Measurements from ENCODE around the gene ARMH1.

ARMH1 gene

GRCh38 chr1:44670751-44671640 lies 3.5 kb upstream of the ARMH1 start:
- no peak for DNase-seq (ENCODE audit: low read depth in 3 of 3)

GRCh38 chr1:44672254-44672955 lies 2.1 kb upstream of the ARMH1 start:
- no peak for DNase-seq (ENCODE audit: low read depth in 3 of 3)

- DNase-seq (ENCODE audit: low read depth in 3 of 3), result no peak
Observed at GRCh38 chr1:44672961-44673674, 1.4 kb upstream of the ARMH1 start.

GRCh38 chr1:44673675-44674112 lies 820 bp upstream of the ARMH1 start:
- no peak for DNase-seq (ENCODE audit: low read depth in 3 of 3)

GRCh38 chr1:44675186-44675585 lies 672 bp downstream of the ARMH1 start:
- DNase-seq (ENCODE audit: low read depth in 3 of 3), result no peak

- no peak for DNase-seq (ENCODE audit: low read depth in 3 of 3)
Observed at GRCh38 chr1:44676484-44677200, 2.1 kb downstream of the ARMH1 start.

- no peak for DNase-seq (ENCODE audit: low read depth in 3 of 3)
Observed at GRCh38 chr1:44677201-44677766, 2.8 kb downstream of the ARMH1 start.

GRCh38 chr1:44678120-44678519 lies 3.6 kb downstream of the ARMH1 start:
- DNase-seq (ENCODE audit: low read depth in 3 of 3), result no peak

GRCh38 chr1:44678626-44679025 lies 4.1 kb downstream of the ARMH1 start:
- no peak for DNase-seq (ENCODE audit: low read depth in 3 of 3)

- DNase-seq (ENCODE audit: low read depth in 3 of 3), result no peak
Observed at GRCh38 chr1:44679468-44679867, 5.0 kb downstream of the ARMH1 start.

- no peak for DNase-seq (ENCODE audit: low read depth in 3 of 3)
Observed at GRCh38 chr1:44681905-44682882, 7.7 kb downstream of the ARMH1 start.

- DNase-seq (ENCODE audit: low read depth in 3 of 3), result no peak
Observed at GRCh38 chr1:44682883-44683265, 8.4 kb downstream of the ARMH1 start.

GRCh38 chr1:44684525-44684924 lies 10.0 kb downstream of the ARMH1 start:
- no peak for DNase-seq (ENCODE audit: low read depth in 3 of 3)

GRCh38 chr1:44685218-44685617 lies 10.7 kb downstream of the ARMH1 start:
- no peak for DNase-seq (ENCODE audit: low read depth in 3 of 3)

GRCh38 chr1:44685881-44686280 lies 11.4 kb downstream of the ARMH1 start:
- no peak for DNase-seq (ENCODE audit: low read depth in 3 of 3)

- no peak for DNase-seq (ENCODE audit: low read depth in 3 of 3)
Observed at GRCh38 chr1:44688760-44689446, 14.4 kb downstream of the ARMH1 start.

- no peak for DNase-seq (ENCODE audit: low read depth in 3 of 3)
Observed at GRCh38 chr1:44689447-44689765, 14.9 kb downstream of the ARMH1 start.

GRCh38 chr1:44693159-44693558 lies 18.6 kb downstream of the ARMH1 start:
- DNase-seq (ENCODE audit: low read depth in 3 of 3), result no peak

- DNase-seq (ENCODE audit: low read depth in 3 of 3), result no peak
Observed at GRCh38 chr1:44693900-44694299, 19.4 kb downstream of the ARMH1 start.
